AG04449 (cell line): Measurements from ENCODE around the gene DCHS1.

Experiments used
- CTCF ChIA-PET: fragments of 350-600 bp; formaldehyde crosslinking; extraction: SDS; loops from one replicate; lab custom pipeline; 2021; ENCODE audit warnings: antibody characterized with exemption; lab: Yijun Ruan, JAX
- POLR2A ChIA-PET: fragments of 400-600, 350-600 bp; formaldehyde crosslinking; extraction: SDS; loops from one replicate; lab custom pipeline; 2020; ENCODE audit warnings: antibody characterized with exemption, inconsistent platforms; lab: Yijun Ruan, JAX
- DNase-seq: peaks from one replicate; pipeline ENCODE4 v3.0.0-alpha.2; 2010; ENCODE audit warnings: low read depth, low spot score
- H3K4me3 ChIP-seq: 2 replicates; pipeline ENCODE4 v1.5.1; 2011; ENCODE audit warnings: low read depth, mild to moderate bottlenecking, control low read depth, low read length
- CTCF ChIP-seq: IDR thresholded peaks from one replicate; pipeline ENCODE4 v1.5.1; 2011; ENCODE audit warnings: mild to moderate bottlenecking, moderate library complexity, low read length, control low read depth, inconsistent platforms; ENCODE audit not compliant: insufficient read depth; ENCODE audit errors: missing control alignments

The DCHS1 gene

GRCh38 chr11:6682936-6683861, 27.6 kb upstream of the DCHS1 start, which contains the start of gene MRPL17:
TSS of gene MRPL17 (minus strand) at chr11:6683340. CDS start at chr11:6683296, 44 bp downstream.
- peak; percentile 86 for DNase-seq
- POLR2A ChIA-PET: interaction anchor here (0.7 to 1.1 kb wide), 5 partner anchors 11 to 79 kb away, joined by 3 to 7 read pairs (median 4); partner anchors contain the start of genes TAF10 and TPP1
- TF ChIP-seq CTCF: peak; percentile 88
- CTCF ChIA-PET: interaction anchor here (0.7 to 5.3 kb wide), 38 partner anchors 11 to 304 kb away, joined by 3 to 75 read pairs (median 4); partner anchors contain the start of genes ARFIP2, TAF10, TIMM10B and TPP1
- H3K4me3 ChIP-seq: peak within 1 kb of the TSS; percentile 100

GRCh38 chr11:6682591-6682935, 27.0 kb upstream of the DCHS1 start:
- ChIA-PET CTCF (interaction anchor here (0.7 to 5.3 kb wide), 19 partner anchors 10 to 303 kb away, joined by 3 to 75 read pairs (median 9); partner anchors contain the start of genes TAF10 and TPP1), POLR2A (no interaction called here)
- DNase-seq: no peak
- no peak for TF ChIP-seq CTCF
- peak overlapping the region; percentile 100 for H3K4me3 ChIP-seq

GRCh38 chr11:6681949-6682348, 26.3 kb upstream of the DCHS1 start:
- no peak for DNase-seq
- ChIA-PET POLR2A (no interaction called here), CTCF (interaction anchor here (0.8 to 5.3 kb wide), 15 partner anchors 9 to 303 kb away, joined by 3 to 75 read pairs (median 12); partner anchors contain the start of genes TAF10 and TPP1)
- TF ChIP-seq CTCF: no peak
- H3K4me3 ChIP-seq: peak overlapping the region; percentile 100

GRCh38 chr11:6681505-6681904, 25.9 kb upstream of the DCHS1 start:
- ChIA-PET POLR2A (no interaction called here), CTCF (interaction anchor here (0.9 to 5.3 kb wide), 13 partner anchors 9 to 302 kb away, joined by 3 to 75 read pairs (median 6); partner anchors contain the start of genes TAF10 and TPP1)
- no peak for TF ChIP-seq CTCF
- peak overlapping the region; percentile 100 for H3K4me3 ChIP-seq
- DNase-seq: no peak

- no peak for DNase-seq
- TF ChIP-seq CTCF: no peak
- ChIA-PET CTCF (interaction anchor here (1.0 kb wide), 1 partner anchor 9 kb away, joined by 5 read pairs; no protein-coding TSS in a partner anchor), POLR2A (interaction anchor here (1.3 kb wide), 1 partner anchor 65 kb away, joined by 3 read pairs; the partner anchor contains the start of gene TAF10)
- no peak overlapping the region for H3K4me3 ChIP-seq
Observed at GRCh38 chr11:6677018-6677417, 21.4 kb upstream of the DCHS1 start.
